CD14-positive monocyte (primary cell): ENCODE measurements around the gene SGSH. TPM values are rescaled to one million over a fixed set of nuclear protein-coding genes. Genes with fewer than 3 reads are reported as not detected.

Source experiments
- DNase-seq, 3 donors: peaks; one replicate each; pipeline ENCODE4 v3.0.0-alpha.2; 2011 to 2022
- H2AFZ ChIP-seq: 2 replicates; pipeline ENCODE4 v1.6.0; 2012; ENCODE audit warnings: mild to moderate bottlenecking, low read depth, low read length, inconsistent platforms; ENCODE audit not compliant: insufficient read depth, poor library complexity, severe bottlenecking
- H3K27ac ChIP-seq, 2 donors: 1 replicate in 1 of 2; 2 replicates in 1 of 2; pipeline ENCODE4 v1.5.1; 2012 to 2013; ENCODE audit warnings: low read length in 2 of 2, control low read depth in 1 of 2, inconsistent platforms in 1 of 2, low read depth in 1 of 2, mild to moderate bottlenecking in 1 of 2
- H3K27me3 ChIP-seq, 2 donors: one replicate each; pipeline versions ENCODE4 v1.6.0 to v1.6.1; 2011 to 2013; ENCODE audit warnings: low read length in 2 of 2; ENCODE audit not compliant: control insufficient read depth in 2 of 2, insufficient read depth in 2 of 2
- H3K36me3 ChIP-seq, 2 donors: replicated peaks in 1 of 2; 1 replicate in 1 of 2; 2 replicates in 1 of 2; pipeline versions ENCODE4 v1.5.1 to v1.6.1; 2012 to 2013; ENCODE audit warnings: low read length in 2 of 2, control low read depth in 1 of 2, inconsistent platforms in 1 of 2, mild to moderate bottlenecking in 1 of 2; ENCODE audit not compliant: insufficient read depth in 2 of 2, control insufficient read depth in 1 of 2
- H3K4me1 ChIP-seq, 2 donors: 1 replicate in 1 of 2; 2 replicates in 1 of 2; pipeline versions ENCODE4 v1.5.1 to v1.6.1; 2012 to 2013; ENCODE audit warnings: low read length in 2 of 2, control low read depth in 1 of 2, inconsistent platforms in 1 of 2, mild to moderate bottlenecking in 1 of 2, moderate library complexity in 1 of 2; ENCODE audit not compliant: insufficient read depth in 2 of 2, control insufficient read depth in 1 of 2
- H3K4me2 ChIP-seq: replicated peaks from 2 replicates; pipeline ENCODE3; 2012; ENCODE audit warnings: low read length, moderate library complexity, mild to moderate bottlenecking; ENCODE audit not compliant: poor library complexity, severe bottlenecking; ENCODE audit errors: extremely low read depth
- H3K4me3 ChIP-seq, 3 experiments: fragments of 200-600 bp in 1 of 3; sonication (generic) in 1 of 3; replicated peaks in 1 of 3; 1 replicate in 2 of 3; 2 replicates in 1 of 3; pipeline ENCODE4 v1.5.1; 2011 to 2013; ENCODE audit warnings: low read length in 3 of 3, mild to moderate bottlenecking in 3 of 3, control low read depth in 2 of 3, low read depth in 2 of 3, inconsistent platforms in 1 of 3, moderate library complexity in 1 of 3
- H3K79me2 ChIP-seq: 2 replicates; pipeline ENCODE4 v1.6.0; 2012; ENCODE audit warnings: mild to moderate bottlenecking, control low read depth, inconsistent platforms, low read length, moderate library complexity; ENCODE audit not compliant: insufficient read depth
- H3K9ac ChIP-seq: 2 replicates; pipeline ENCODE4 v1.6.0; 2017; ENCODE audit warnings: low read length, mild to moderate bottlenecking; ENCODE audit not compliant: insufficient read depth, poor library complexity, severe bottlenecking
- H3K9me3 ChIP-seq, 2 donors: replicated peaks in 1 of 2; 1 replicate in 1 of 2; 2 replicates in 1 of 2; pipeline versions ENCODE4 v1.5.1 to v1.6.1; 2012 to 2013; ENCODE audit warnings: low read length in 2 of 2, control low read depth in 1 of 2; ENCODE audit not compliant: control insufficient read depth in 1 of 2, insufficient read depth in 1 of 2
- H4K20me1 ChIP-seq: 2 replicates; pipeline ENCODE4 v1.6.0; 2012; ENCODE audit warnings: mild to moderate bottlenecking, low read length, control low read depth, moderate library complexity; ENCODE audit not compliant: insufficient read depth
- H3K27ac Mint-ChIP-seq, 7 donors: one replicate each; pipeline ENCODE4 v1.8.0; 2020; ENCODE audit warnings: mild to moderate bottlenecking in 7 of 7, mixed read lengths in 7 of 7, moderate library complexity in 6 of 7, inconsistent platforms in 2 of 7
- H3K27me3 Mint-ChIP-seq, 3 donors: one replicate each; pipeline ENCODE4 v1.8.0; 2021 to 2022; ENCODE audit warnings: low read depth in 3 of 3, mild to moderate bottlenecking in 3 of 3, mixed read lengths in 3 of 3, moderate library complexity in 3 of 3, inconsistent platforms in 1 of 3
- H3K36me3 Mint-ChIP-seq, 2 donors: one replicate each; pipeline ENCODE4 v1.8.0; 2020; ENCODE audit warnings: mixed read lengths in 2 of 2, inconsistent platforms in 1 of 2, mild to moderate bottlenecking in 1 of 2
- H3K4me1 Mint-ChIP-seq: one replicate; pipeline ENCODE4 v1.8.0; 2020; ENCODE audit warnings: mild to moderate bottlenecking, mixed read lengths
- H3K4me3 Mint-ChIP-seq, 2 donors: one replicate each; pipeline ENCODE4 v1.8.0; 2020; ENCODE audit warnings: mild to moderate bottlenecking in 2 of 2, mixed read lengths in 2 of 2, moderate library complexity in 1 of 2
- H3K9me3 Mint-ChIP-seq, 7 donors: one replicate each; pipeline ENCODE4 v1.8.0; 2020 to 2022; ENCODE audit warnings: mixed read lengths in 7 of 7, mild to moderate bottlenecking in 6 of 7, moderate library complexity in 6 of 7, inconsistent platforms in 2 of 7
- CTCF ChIP-seq: fragments of 200-600 bp; IDR thresholded peaks from one replicate; pipeline ENCODE4 v1.8.0; 2022; ENCODE audit warnings: antibody characterized with exemption, mild to moderate bottlenecking
- WGBS: methylation state at CpG from one replicate; pipeline ENCODE4 v1.1.5; 2013; ENCODE audit warnings: missing lambda C conversion rate; ENCODE audit not compliant: insufficient coverage; 5-methylcytosine and 5-hydroxymethylcytosine counted together
- intact Hi-C, 2 donors: fragments of 100-400 bp; cut with micrococcal nuclease; formaldehyde crosslinking; loops; one replicate each; pipeline versions ENCODE4 v1.15.0 to v1.15.1; 2023
- polyA plus RNA-seq, 3 donors: library from polyadenylated mRNA; depleted of rRNA in 1 of 3; unstranded in 2 of 3; stranded (reverse) in 1 of 3; fragments of 300-500 nt in 2 of 3; fragments of >200 nt in 1 of 3; fragmentation: Illumina TruSeq in 2 of 3; gene quantifications; 1 replicate in 2 of 3; 2 replicates in 1 of 3; pipeline ENCODE4 v1.2.3, GENCODE V29; 2012 to 2021

Gene SGSH
- polyA plus RNA-seq, 3 donors: 21.1 to 193 (median 31.3) TPM

GRCh38 chr17:80229011-80229410, 8.9 kb upstream of the SGSH start:
- H3K36me3 Mint-ChIP-seq: peaks cover 9 to 16% of the 10 kb centered on the region in 2 donors
- no peak overlapping the region for H3K4me2 ChIP-seq
- peaks cover 21 to 37% (median 21%) of the 10 kb centered on the region in 3 donors for H3K27me3 Mint-ChIP-seq
- H3K27me3 ChIP-seq: peaks cover 0 to 8% of the 10 kb centered on the region in 2 donors
- no peaks in the 10 kb centered on the region for H3K79me2 ChIP-seq
- H3K4me3 Mint-ChIP-seq: no peak overlapping the region
- H3K4me1 Mint-ChIP-seq: no peaks in the 10 kb centered on the region
- peaks cover 0 to 4% of the 10 kb centered on the region in 2 donors for H3K36me3 ChIP-seq
- no peaks in the 10 kb centered on the region for H4K20me1 ChIP-seq
- peaks cover 21 to 22% of the 10 kb centered on the region in 2 donors for H3K9me3 ChIP-seq
- H3K27ac ChIP-seq: no peak overlapping the region
- H3K4me3 ChIP-seq: no peak overlapping the region
- no peak for DNase-seq
- H3K27ac Mint-ChIP-seq: no peak overlapping the region
- peaks cover 17 to 31% (median 25%) of the 10 kb centered on the region in 7 donors for H3K9me3 Mint-ChIP-seq
- intact Hi-C loops: no loop called here
- H3K9ac ChIP-seq: no peak overlapping the region
- WGBS: 81% methylated on average over 3 of the region's 4 CpGs
- H3K4me1 ChIP-seq: no peaks in the 10 kb centered on the region
- no peak for TF ChIP-seq CTCF
- no peak overlapping the region for H2AFZ ChIP-seq

GRCh38 chr17:80228477-80228876, 8.3 kb upstream of the SGSH start:
- H3K4me3 Mint-ChIP-seq: peak overlapping the region in 1 of 2 donors; percentile 10
- H3K36me3 ChIP-seq: peaks cover 0 to 4% of the 10 kb centered on the region in 2 donors

More at GRCh38 chr17:80228477-80228876, 8.3 kb upstream of the SGSH start:
- Histone ChIP-seq H3K9me3 (peaks cover 16 to 20% of the 10 kb centered on the region in 2 donors), H3K4me3 (no peak overlapping the region), H3K27ac (no peak overlapping the region), H3K79me2 (no peaks in the 10 kb centered on the region), H2AFZ (no peak overlapping the region), H4K20me1 (no peaks in the 10 kb centered on the region), H3K27me3 (peaks cover 0 to 9% of the 10 kb centered on the region in 2 donors), H3K4me1 (no peaks in the 10 kb centered on the region), H3K4me2 (no peak overlapping the region), H3K9ac (no peak overlapping the region)
- H3K27ac Mint-ChIP-seq: no peak overlapping the region
- peaks cover 12 to 14% of the 10 kb centered on the region in 2 donors for H3K36me3 Mint-ChIP-seq
- H3K9me3 Mint-ChIP-seq: peaks cover 14 to 26% (median 21%) of the 10 kb centered on the region in 7 donors
- no peak for DNase-seq
- WGBS: 91% methylated on average over 14 of the region's 14 CpGs
- intact Hi-C loops: no loop called here
- no peak for TF ChIP-seq CTCF
- H3K27me3 Mint-ChIP-seq: peaks cover 21 to 39% (median 23%) of the 10 kb centered on the region in 3 donors
- no peaks in the 10 kb centered on the region for H3K4me1 Mint-ChIP-seq
